Measurements from ENCODE around the gene WWC2.
"Not testable (repeated sequence)": the region's sequence is repeated elsewhere in the genome, so short reads cannot be mapped to it uniquely, and the experiment has no call there.

WWC2 gene

GRCh38 chr4:183111452-183111885, 12.4 kb downstream of the WWC2 start:
- H3K4me3 Mint-ChIP-seq, result no peak overlapping the region
- CTCF ChIA-PET, result no interaction called here
- no peak overlapping the region for H3K27ac Mint-ChIP-seq
- DNase-seq, result no peak
- H3K4me1 Mint-ChIP-seq, result no peaks in the 10 kb centered on the region
- no peaks in the 10 kb centered on the region for H3K36me3 Mint-ChIP-seq
- H3K27me3 Mint-ChIP-seq, result peaks cover 8% of the 10 kb centered on the region
- no peaks in the 10 kb centered on the region for H3K9me3 Mint-ChIP-seq

- H3K4me1 Mint-ChIP-seq, result no peaks in the 10 kb centered on the region
- H3K9me3 Mint-ChIP-seq, result no peaks in the 10 kb centered on the region
- H3K27me3 Mint-ChIP-seq, result peaks cover 4% of the 10 kb centered on the region
- H3K4me3 Mint-ChIP-seq, result no peak overlapping the region
- CTCF ChIA-PET, result no interaction called here
- H3K36me3 Mint-ChIP-seq, result no peaks in the 10 kb centered on the region
- no peak for DNase-seq
- H3K27ac Mint-ChIP-seq, result no peak overlapping the region
Measured at GRCh38 chr4:183118141-183118540, 19.1 kb downstream of the WWC2 start.

- H3K36me3 Mint-ChIP-seq, result no peaks in the 10 kb centered on the region
- no peak overlapping the region for H3K4me3 Mint-ChIP-seq
- H3K27ac Mint-ChIP-seq, result no peak overlapping the region
- no peaks in the 10 kb centered on the region for H3K9me3 Mint-ChIP-seq
- DNase-seq, result no peak
- no peaks in the 10 kb centered on the region for H3K4me1 Mint-ChIP-seq
- CTCF ChIA-PET, result no interaction called here
- peaks cover 3% of the 10 kb centered on the region for H3K27me3 Mint-ChIP-seq
Measured at GRCh38 chr4:183118585-183118984, 19.5 kb downstream of the WWC2 start.

- DNase-seq, H3K9me3 Mint-ChIP-seq, H3K4me3 Mint-ChIP-seq, H3K27ac Mint-ChIP-seq, H3K4me1 Mint-ChIP-seq, H3K27me3 Mint-ChIP-seq, CTCF ChIA-PET, H3K36me3 Mint-ChIP-seq: not testable (repeated sequence)
Measured at GRCh38 chr4:183121660-183122059, 22.6 kb downstream of the WWC2 start.

GRCh38 chr4:183124228-183124627, 25.2 kb downstream of the WWC2 start:
- DNase-seq, result no peak
- Mint-ChIP-seq H3K4me3 (no peak overlapping the region), H3K36me3 (no peaks in the 10 kb centered on the region), H3K4me1 (no peaks in the 10 kb centered on the region), H3K9me3 (no peaks in the 10 kb centered on the region), H3K27me3 (no peaks in the 10 kb centered on the region), H3K27ac (no peak overlapping the region)
- CTCF ChIA-PET, result interaction anchor here (0.6 kb wide), 1 partner anchor 128 kb away, joined by 3 read pairs; no protein-coding TSS in a partner anchor

- Mint-ChIP-seq H3K9me3 (no peaks in the 10 kb centered on the region), H3K4me3 (no peak overlapping the region), H3K4me1 (no peaks in the 10 kb centered on the region), H3K36me3 (no peaks in the 10 kb centered on the region), H3K27ac (no peak overlapping the region), H3K27me3 (no peaks in the 10 kb centered on the region)
- DNase-seq, result no peak
- CTCF ChIA-PET, result interaction anchor here (0.6 kb wide), 1 partner anchor 127 kb away, joined by 3 read pairs; no protein-coding TSS in a partner anchor
Measured at GRCh38 chr4:183124865-183125264, 25.8 kb downstream of the WWC2 start.

GRCh38 chr4:183129125-183129524, 30.1 kb downstream of the WWC2 start:
- no peak for DNase-seq
- no peaks in the 10 kb centered on the region for H3K36me3 Mint-ChIP-seq
- H3K27ac Mint-ChIP-seq, result no peak overlapping the region
- CTCF ChIA-PET, result no interaction called here
- no peaks in the 10 kb centered on the region for H3K9me3 Mint-ChIP-seq
- H3K27me3 Mint-ChIP-seq, result no peaks in the 10 kb centered on the region
- no peaks in the 10 kb centered on the region for H3K4me1 Mint-ChIP-seq
- no peak overlapping the region for H3K4me3 Mint-ChIP-seq

GRCh38 chr4:183129675-183130074, 30.6 kb downstream of the WWC2 start:
- H3K4me3 Mint-ChIP-seq, result no peak overlapping the region
- H3K27me3 Mint-ChIP-seq, result no peaks in the 10 kb centered on the region
- no peaks in the 10 kb centered on the region for H3K36me3 Mint-ChIP-seq
- CTCF ChIA-PET, result no interaction called here
- DNase-seq, result no peak
- H3K4me1 Mint-ChIP-seq, result no peaks in the 10 kb centered on the region
- no peak overlapping the region for H3K27ac Mint-ChIP-seq
- no peaks in the 10 kb centered on the region for H3K9me3 Mint-ChIP-seq

- no peak for DNase-seq
- no peaks in the 10 kb centered on the region for H3K9me3 Mint-ChIP-seq
- H3K4me3 Mint-ChIP-seq, result no peak overlapping the region
- H3K27me3 Mint-ChIP-seq, result no peaks in the 10 kb centered on the region
- H3K4me1 Mint-ChIP-seq, result no peaks in the 10 kb centered on the region
- no peaks in the 10 kb centered on the region for H3K36me3 Mint-ChIP-seq
- H3K27ac Mint-ChIP-seq, result no peak overlapping the region
- CTCF ChIA-PET, result no interaction called here
Measured at GRCh38 chr4:183130328-183131155, 31.5 kb downstream of the WWC2 start.

- no peaks in the 10 kb centered on the region for H3K9me3 Mint-ChIP-seq
- DNase-seq, result no peak
- H3K27me3 Mint-ChIP-seq, result no peaks in the 10 kb centered on the region
- no peak overlapping the region for H3K27ac Mint-ChIP-seq
- no peak overlapping the region for H3K4me3 Mint-ChIP-seq
- CTCF ChIA-PET, result no interaction called here
- no peaks in the 10 kb centered on the region for H3K36me3 Mint-ChIP-seq
- H3K4me1 Mint-ChIP-seq, result no peaks in the 10 kb centered on the region
Measured at GRCh38 chr4:183132081-183132480, 33.0 kb downstream of the WWC2 start.

- H3K27ac Mint-ChIP-seq, result no peak overlapping the region
- H3K27me3 Mint-ChIP-seq, result no peaks in the 10 kb centered on the region
- DNase-seq, result no peak
- no peaks in the 10 kb centered on the region for H3K36me3 Mint-ChIP-seq
- no peaks in the 10 kb centered on the region for H3K9me3 Mint-ChIP-seq
- CTCF ChIA-PET, result no interaction called here
- H3K4me1 Mint-ChIP-seq, result no peaks in the 10 kb centered on the region
- H3K4me3 Mint-ChIP-seq, result no peak overlapping the region
Measured at GRCh38 chr4:183132865-183133264, 33.8 kb downstream of the WWC2 start.

- no peak for DNase-seq
- Mint-ChIP-seq H3K27ac (no peak overlapping the region), H3K4me1 (no peaks in the 10 kb centered on the region), H3K9me3 (no peaks in the 10 kb centered on the region), H3K36me3 (no peaks in the 10 kb centered on the region), H3K4me3 (no peak overlapping the region), H3K27me3 (no peaks in the 10 kb centered on the region)
- CTCF ChIA-PET, result no interaction called here
Measured at GRCh38 chr4:183136855-183137254, 37.8 kb downstream of the WWC2 start.

- Mint-ChIP-seq H3K36me3 (no peaks in the 10 kb centered on the region), H3K27me3 (no peaks in the 10 kb centered on the region), H3K9me3 (no peaks in the 10 kb centered on the region), H3K4me3 (no peak overlapping the region), H3K27ac (no peak overlapping the region), H3K4me1 (no peaks in the 10 kb centered on the region)
- DNase-seq, result no peak
- CTCF ChIA-PET, result no interaction called here
Measured at GRCh38 chr4:183139058-183139750, 40.1 kb downstream of the WWC2 start.

- Mint-ChIP-seq H3K36me3 (no peaks in the 10 kb centered on the region), H3K4me3 (no peak overlapping the region), H3K4me1 (no peaks in the 10 kb centered on the region), H3K9me3 (no peaks in the 10 kb centered on the region), H3K27ac (no peak overlapping the region), H3K27me3 (no peaks in the 10 kb centered on the region)
- CTCF ChIA-PET, result no interaction called here
- no peak for DNase-seq
Measured at GRCh38 chr4:183139972-183140570, 41.0 kb downstream of the WWC2 start.

- H3K27me3 Mint-ChIP-seq, result no peaks in the 10 kb centered on the region
- CTCF ChIA-PET, result no interaction called here
- H3K4me3 Mint-ChIP-seq, result no peak overlapping the region
- H3K27ac Mint-ChIP-seq, result no peak overlapping the region
- H3K9me3 Mint-ChIP-seq, result no peaks in the 10 kb centered on the region
- H3K36me3 Mint-ChIP-seq, result no peaks in the 10 kb centered on the region
- DNase-seq, result no peak
- H3K4me1 Mint-ChIP-seq, result no peaks in the 10 kb centered on the region
Measured at GRCh38 chr4:183140911-183141320, 41.9 kb downstream of the WWC2 start.

Measured in activated naive CD4-positive, alpha-beta T cell treated with anti-CD3 and anti-CD28 coated beads, Interleukin-2, amount 10 ng/mL, durations not matched to agents 7 days and 5 days (primary cell).